DOHH2 (cell line): ENCODE results near the gene EPB41L4B.

ENCODE experiments used
- H3F3A ChIP-seq: fragments of 200-600 bp; sonication (generic), shearing (Covaris generic); 2 replicates; pipeline ENCODE4 v1.6.0; 2016; ENCODE audit warnings: antibody characterized with exemption, mild to moderate bottlenecking; ENCODE audit not compliant: control insufficient read depth, insufficient read depth
- H3K27ac ChIP-seq: fragments of 200-600 bp; sonication (generic); 2 replicates; pipeline ENCODE4 v1.5.1; 2014; ENCODE audit warnings: low read depth, mild to moderate bottlenecking, low read length, moderate library complexity
- H3K27me3 ChIP-seq: fragments of 200-600 bp; sonication (generic); 2 replicates; pipeline ENCODE4 v1.6.1; 2014; ENCODE audit warnings: mild to moderate bottlenecking, low read length, mixed read lengths; ENCODE audit not compliant: control insufficient read depth
- H3K36me3 ChIP-seq: fragments of 200-600 bp; sonication (generic); 2 replicates; pipeline ENCODE4 v1.6.1; 2014; ENCODE audit warnings: mild to moderate bottlenecking, low read length, moderate library complexity, mixed read lengths; ENCODE audit not compliant: control insufficient read depth
- H3K4me1 ChIP-seq: fragments of 200-600 bp; sonication (generic); 2 replicates; pipeline ENCODE4 v1.6.1; 2014; ENCODE audit warnings: mild to moderate bottlenecking, low read length, mixed read lengths; ENCODE audit not compliant: control insufficient read depth
- H3K4me2 ChIP-seq: fragments of 200-600 bp; sonication (generic); 2 replicates; pipeline ENCODE4 v1.6.0; 2014; ENCODE audit warnings: mild to moderate bottlenecking, low read length, moderate library complexity
- H3K4me3 ChIP-seq: fragments of 200-600 bp; sonication (generic); 2 replicates; pipeline ENCODE4 v1.5.1; 2014; ENCODE audit warnings: mild to moderate bottlenecking, low read length, mixed read lengths
- H3K79me2 ChIP-seq: fragments of 200-600 bp; sonication (generic); 2 replicates; pipeline ENCODE4 v1.6.1; 2014; ENCODE audit warnings: mild to moderate bottlenecking, low read length, mixed read lengths; ENCODE audit not compliant: control insufficient read depth
- H3K9me2 ChIP-seq: fragments of 200-600 bp; sonication (generic); replicated peaks from 2 replicates; pipeline ENCODE4 v1.6.1; 2014; ENCODE audit warnings: mild to moderate bottlenecking, low read length, mixed read lengths; ENCODE audit not compliant: control insufficient read depth
- H3K9me3 ChIP-seq: fragments of 200-600 bp; sonication (generic); 2 replicates; pipeline ENCODE4 v1.6.1; 2014; ENCODE audit warnings: antibody characterized with exemption, low read length, mixed read lengths; ENCODE audit not compliant: control insufficient read depth, insufficient read depth
- H4K20me1 ChIP-seq: fragments of 200-600 bp; sonication (generic); 2 replicates; pipeline ENCODE4 v1.6.0; 2014; ENCODE audit warnings: low read depth, mild to moderate bottlenecking, antibody characterized with exemption, low read length, moderate library complexity; ENCODE audit not compliant: control insufficient read depth, insufficient read depth
- CTCF ChIP-seq: fragments of 200-600 bp; sonication (generic); IDR thresholded peaks from one replicate; pipeline ENCODE4 v1.5.1; 2014; ENCODE audit warnings: antibody characterized with exemption, mild to moderate bottlenecking, low read depth, low read length; ENCODE audit not compliant: poor library complexity, severe bottlenecking
- EZH2phosphoT487 ChIP-seq: fragments of 200-600 bp; sonication (generic); IDR thresholded peaks from 2 replicates; pipeline ENCODE4 v1.6.1; 2017; ENCODE audit warnings: borderline replicate concordance, mild to moderate bottlenecking, antibody characterized with exemption, low read length, moderate library complexity, mixed read lengths

EPB41L4B gene

GRCh38 chr9:109190151-109190550 lies 130.7 kb downstream of the EPB41L4B start:
- Histone ChIP-seq H3K4me3 (no peak overlapping the region), H3K9me3 (no peaks in the 10 kb centered on the region), H3K36me3 (no peaks in the 10 kb centered on the region), H3F3A (no peaks in the 10 kb centered on the region), H3K9me2 (no peaks in the 10 kb centered on the region), H3K27ac (no peak overlapping the region), H3K4me1 (no peaks in the 10 kb centered on the region), H3K4me2 (no peak overlapping the region), H4K20me1 (no peaks in the 10 kb centered on the region), H3K27me3 (no peaks in the 10 kb centered on the region), H3K79me2 (no peaks in the 10 kb centered on the region)
- TF ChIP-seq EZH2phosphoT487: no peak
- no peak for TF ChIP-seq CTCF

GRCh38 chr9:109186857-109187520 lies 133.9 kb downstream of the EPB41L4B start:
- H3K9me3 ChIP-seq: no peaks in the 10 kb centered on the region
- H3K79me2 ChIP-seq: no peaks in the 10 kb centered on the region
- H3K36me3 ChIP-seq: no peaks in the 10 kb centered on the region
- H3K9me2 ChIP-seq: no peaks in the 10 kb centered on the region
- H3F3A ChIP-seq: no peaks in the 10 kb centered on the region
- H3K4me2 ChIP-seq: no peak overlapping the region
- H3K4me3 ChIP-seq: no peak overlapping the region
- no peak overlapping the region for H3K27ac ChIP-seq
- no peaks in the 10 kb centered on the region for H3K27me3 ChIP-seq
- no peak for TF ChIP-seq CTCF
- no peak for TF ChIP-seq EZH2phosphoT487
- no peaks in the 10 kb centered on the region for H4K20me1 ChIP-seq
- H3K4me1 ChIP-seq: no peaks in the 10 kb centered on the region

DNA sequence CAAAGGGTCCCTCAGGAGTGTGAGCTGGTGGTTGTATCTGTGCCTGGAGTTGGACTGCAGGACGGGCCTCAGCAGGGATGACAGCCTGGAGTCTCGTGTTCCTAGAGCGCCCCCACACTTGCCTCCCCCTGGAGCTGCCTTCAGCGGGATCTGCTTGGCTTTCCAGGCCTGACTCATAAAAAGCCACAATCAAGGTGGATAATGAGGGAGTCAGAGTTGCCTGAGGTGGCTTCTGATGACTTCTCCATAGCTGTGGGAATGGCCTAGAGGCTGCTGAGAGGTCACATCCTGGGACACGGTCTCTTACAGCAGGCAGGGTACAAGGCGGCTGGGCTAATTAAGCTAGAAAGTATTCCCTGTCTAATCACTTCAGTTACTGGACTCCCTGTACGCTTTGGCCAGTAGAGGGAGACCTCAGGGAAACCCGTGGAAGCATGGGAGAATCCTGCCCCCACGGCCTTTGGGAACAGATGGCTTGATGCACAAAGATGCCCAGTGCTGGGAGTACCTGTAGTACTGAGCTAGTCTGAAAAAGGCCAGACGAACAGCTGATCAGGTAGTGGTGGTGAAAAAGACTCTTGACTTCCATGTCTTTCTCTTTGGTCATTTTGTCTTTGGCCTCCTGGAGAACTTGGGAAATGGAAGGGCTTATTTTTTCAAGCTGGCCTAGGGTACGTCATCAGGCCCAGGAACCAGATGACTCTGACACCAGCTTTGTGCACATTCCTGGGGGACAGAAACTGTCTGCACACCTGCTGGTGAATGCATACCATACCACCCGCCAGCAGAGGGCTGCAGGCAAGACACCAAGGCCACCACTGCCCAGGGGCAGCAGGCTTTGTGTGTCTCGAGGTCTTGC lies 137.7 kb downstream of the EPB41L4B start:
- Histone ChIP-seq H3K4me3 (no peak overlapping the region), H3K9me2 (no peaks in the 10 kb centered on the region), H3K4me2 (no peak overlapping the region), H3K9me3 (no peaks in the 10 kb centered on the region), H3K4me1 (no peaks in the 10 kb centered on the region), H3K27me3 (no peaks in the 10 kb centered on the region), H3K36me3 (no peaks in the 10 kb centered on the region), H3K27ac (no peak overlapping the region), H3F3A (no peaks in the 10 kb centered on the region), H3K79me2 (no peaks in the 10 kb centered on the region), H4K20me1 (no peaks in the 10 kb centered on the region)
- TF ChIP-seq EZH2phosphoT487 (no peak), CTCF (peak; percentile 39)
